Measurements from ENCODE around the gene FGFR1OP2. TPM values are rescaled to one million over a fixed set of nuclear protein-coding genes. Genes with fewer than 3 reads are reported as not detected.
A peak's percentile ranks its signal among the peaks of the same experiment; 100 is the strongest.

FGFR1OP2 gene
- total and polyA plus RNA-seq, 2 of the 8 experiments (the other 6 are each of a cell fraction or from before 2014, with no cell fraction given), result 8.8 to 34.4 TPM

DNA sequence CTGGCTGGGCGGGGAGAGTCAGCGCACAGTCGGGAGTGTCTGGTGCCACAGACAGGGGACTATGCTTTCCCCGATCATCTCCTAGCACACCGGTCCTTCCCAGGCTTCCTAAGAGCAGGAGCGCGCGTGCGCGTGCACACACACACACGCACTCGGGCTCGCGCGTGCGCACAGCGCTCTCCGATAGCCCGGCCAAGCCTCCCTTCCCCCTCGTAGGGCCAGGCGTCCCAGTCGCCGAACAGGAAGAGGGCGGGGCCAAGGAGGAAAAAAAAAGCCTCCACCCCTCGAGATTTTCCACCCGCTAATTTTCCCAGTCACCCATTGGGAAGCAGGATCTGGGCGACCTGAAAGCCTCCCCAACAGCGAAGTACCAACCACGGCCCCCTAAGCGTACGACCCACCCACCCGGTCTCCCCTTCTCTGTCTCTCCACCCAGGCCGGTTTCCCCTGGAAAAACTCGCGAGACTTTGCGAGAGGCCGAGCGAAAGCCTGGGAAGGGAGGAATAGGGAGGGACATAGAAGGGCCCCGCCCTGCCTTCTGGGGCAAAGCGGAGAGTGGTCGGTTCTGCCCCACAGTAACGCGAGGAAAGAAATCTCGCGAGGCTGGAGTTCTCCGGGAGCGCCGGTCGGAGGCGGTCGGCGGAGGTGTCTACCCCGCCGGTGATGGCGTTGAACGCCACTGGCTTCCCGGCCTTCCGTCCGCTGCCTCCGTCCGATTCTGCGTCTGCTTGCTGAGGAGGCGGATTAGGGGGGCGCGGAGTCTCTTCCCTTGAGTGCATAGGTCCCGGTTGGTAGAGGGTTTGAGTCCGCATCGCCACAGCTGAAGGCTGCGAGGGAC lies at the start of gene FGFR1OP2, which contains the start of gene INTS13 (continued):
- TF ChIP-seq, protein P1, sequence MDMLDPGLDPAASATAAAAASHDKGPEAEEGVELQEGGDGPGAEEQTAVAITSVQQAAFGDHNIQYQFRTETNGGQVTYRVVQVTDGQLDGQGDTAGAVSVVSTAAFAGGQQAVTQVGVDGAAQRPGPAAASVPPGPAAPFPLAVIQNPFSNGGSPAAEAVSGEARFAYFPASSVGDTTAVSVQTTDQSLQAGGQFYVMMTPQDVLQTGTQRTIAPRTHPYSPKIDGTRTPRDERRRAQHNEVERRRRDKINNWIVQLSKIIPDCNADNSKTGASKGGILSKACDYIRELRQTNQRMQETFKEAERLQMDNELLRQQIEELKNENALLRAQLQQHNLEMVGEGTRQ (IDR thresholded peaks at IDR 0.05; ENCODE audit: low read length), result no peak
- TF ChIP-seq TAF1 (IDR thresholded peaks at IDR 0.05; ENCODE audit: low read depth, low read length) (peak; percentile 96), TBP (IDR thresholded peaks at IDR 0.05; ENCODE audit: low read depth, low read length) (peak; percentile 93), JUN (IDR thresholded peaks at IDR 0.05; ENCODE audit: low read depth, low read length) (no peak), RBBP5 (IDR thresholded peaks at IDR 0.05; ENCODE audit: borderline replicate concordance, low read depth, low read length) (peak; percentile 55; the same call in 1 of the 2 replicates), TAF7 (optimal IDR thresholded peaks at IDR 0.05; ENCODE audit: borderline replicate concordance, low read depth, low read length) (peak; percentile 56), BRCA1 (IDR thresholded peaks at IDR 0.05; ENCODE audit: low read depth, low read length) (peak; percentile 89), ASH2L (IDR thresholded peaks at IDR 0.05; ENCODE audit: low read length) (peak; percentile 32), YY1 (IDR thresholded peaks at IDR 0.05; ENCODE audit: low read depth, low read length) (peak; percentile 82), POLR2A (IDR thresholded peaks at IDR 0.05; ENCODE audit: control extremely low read depth in 1 of 2, low read depth in 2 of 2, low read length in 2 of 2) (peak; percentile 88 to 92)
